ENCODE data around the gene TIGD3.
"Not testable (repeated sequence)": the region's sequence is repeated elsewhere in the genome, so short reads cannot be mapped to it uniquely, and the experiment has no call there.

TIGD3 gene

DNA sequence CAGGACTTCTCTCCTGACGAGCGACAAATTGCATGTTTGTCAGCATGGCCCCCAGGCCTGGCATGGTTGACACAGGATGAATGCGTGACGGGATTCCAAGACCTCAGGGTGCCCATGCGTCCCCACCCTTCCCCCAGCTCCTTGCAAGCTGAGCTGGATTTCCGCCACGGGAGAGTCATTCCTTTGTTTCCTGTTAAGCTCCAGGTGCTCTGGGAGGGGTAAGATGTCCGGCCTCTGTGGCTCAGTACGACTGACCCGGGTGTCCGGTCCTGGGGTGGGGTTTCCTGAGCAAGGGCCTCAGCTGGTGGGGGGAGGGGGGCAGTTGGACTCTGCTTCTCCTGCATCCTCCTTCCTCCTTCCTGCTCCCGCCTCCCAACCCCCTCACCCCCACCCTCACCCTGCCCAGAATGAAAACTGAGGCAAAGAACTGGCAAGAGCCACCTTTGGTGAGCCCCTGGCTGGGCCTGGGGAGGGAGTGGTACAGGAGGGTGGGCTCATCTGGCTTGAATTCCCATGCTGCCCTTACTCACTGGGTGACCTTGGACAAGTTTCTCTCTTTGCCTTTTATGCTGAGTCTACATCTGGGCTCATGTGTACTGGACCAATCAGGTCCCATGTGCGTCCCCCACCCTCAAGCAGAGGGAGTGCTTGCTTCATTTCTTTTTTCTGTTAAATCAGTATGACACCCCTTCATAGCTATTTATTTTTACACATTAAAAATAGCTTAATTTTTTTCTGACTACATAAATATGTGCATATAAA, 37.3 kb upstream of the TIGD3 start:
- H3K27ac Mint-ChIP-seq: no peak overlapping the region
- H3K4me1 Mint-ChIP-seq (ENCODE audit: low read depth): peaks cover 3% of the 10 kb centered on the region
- no peaks in the 10 kb centered on the region for H3K36me3 Mint-ChIP-seq (ENCODE audit: low read depth)
- peaks cover 14% of the 10 kb centered on the region for H3K27me3 Mint-ChIP-seq (ENCODE audit: low read depth)
- no peaks in the 10 kb centered on the region for H3K9me3 Mint-ChIP-seq
- no peak overlapping the region for H3K4me3 Mint-ChIP-seq

DNA sequence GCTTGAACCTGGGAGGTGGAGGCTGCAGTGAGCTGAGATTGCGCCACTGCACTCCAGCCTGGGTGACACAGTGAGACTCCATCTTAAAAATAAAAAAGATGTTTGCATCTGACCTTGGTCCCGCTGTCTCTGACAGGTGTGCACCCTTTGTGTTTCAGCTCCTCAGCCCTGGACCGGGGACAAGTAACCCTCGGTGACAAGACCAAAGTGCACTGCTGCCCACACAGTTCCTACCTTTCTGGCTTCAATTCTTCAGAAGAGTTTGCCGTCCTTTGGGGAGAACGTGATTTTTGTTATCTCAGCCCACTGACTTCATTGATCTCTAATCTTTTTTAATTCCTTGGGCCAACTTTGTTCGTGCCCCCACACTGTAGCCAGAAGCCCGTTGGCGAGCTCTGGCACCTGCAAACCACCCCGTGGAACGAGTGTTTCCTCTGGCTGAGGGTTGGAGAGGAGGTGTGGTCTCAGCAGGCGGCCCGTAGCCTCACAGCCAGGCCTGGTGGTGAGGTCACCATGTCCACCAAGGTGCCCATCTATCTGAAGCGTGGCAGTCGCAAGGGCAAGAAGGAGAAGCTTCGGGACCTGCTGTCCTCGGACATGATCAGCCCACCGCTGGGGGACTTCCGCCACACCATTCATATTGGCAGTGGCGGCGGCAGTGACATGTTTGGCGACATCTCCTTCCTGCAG, 34.0 kb upstream of the TIGD3 start:
- H3K27ac Mint-ChIP-seq: no peak overlapping the region
- no peaks in the 10 kb centered on the region for H3K9me3 Mint-ChIP-seq
- peaks cover 3% of the 10 kb centered on the region for H3K27me3 Mint-ChIP-seq (ENCODE audit: low read depth)
- no peaks in the 10 kb centered on the region for H3K36me3 Mint-ChIP-seq (ENCODE audit: low read depth)
- H3K4me3 Mint-ChIP-seq: no peak overlapping the region
- H3K4me1 Mint-ChIP-seq (ENCODE audit: low read depth): peaks cover 3% of the 10 kb centered on the region

DNA sequence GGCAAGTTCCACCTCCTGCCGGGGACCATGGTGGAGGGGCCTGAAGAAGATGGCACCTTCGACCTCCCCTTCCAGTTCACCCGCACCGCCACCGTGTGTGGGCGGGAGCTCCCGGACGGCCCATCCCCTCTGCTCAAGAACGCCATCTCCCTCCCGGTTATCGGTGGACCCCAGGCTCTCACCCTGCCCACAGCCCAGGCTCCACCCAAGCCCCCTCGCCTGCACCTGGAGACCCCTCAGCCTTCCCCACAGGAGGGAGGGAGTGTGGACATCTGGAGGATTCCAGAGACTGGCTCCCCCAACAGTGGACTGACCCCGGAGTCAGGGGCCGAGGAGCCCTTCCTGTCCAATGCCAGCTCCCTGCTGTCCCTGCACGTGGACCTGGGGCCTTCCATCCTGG, 33.5 kb upstream of the TIGD3 start:
- no peak overlapping the region for H3K4me3 Mint-ChIP-seq
- no peaks in the 10 kb centered on the region for H3K36me3 Mint-ChIP-seq (ENCODE audit: low read depth)
- no peak overlapping the region for H3K27ac Mint-ChIP-seq
- H3K9me3 Mint-ChIP-seq: no peaks in the 10 kb centered on the region
- H3K27me3 Mint-ChIP-seq (ENCODE audit: low read depth): no peaks in the 10 kb centered on the region
- no peaks in the 10 kb centered on the region for H3K4me1 Mint-ChIP-seq (ENCODE audit: low read depth)

DNA sequence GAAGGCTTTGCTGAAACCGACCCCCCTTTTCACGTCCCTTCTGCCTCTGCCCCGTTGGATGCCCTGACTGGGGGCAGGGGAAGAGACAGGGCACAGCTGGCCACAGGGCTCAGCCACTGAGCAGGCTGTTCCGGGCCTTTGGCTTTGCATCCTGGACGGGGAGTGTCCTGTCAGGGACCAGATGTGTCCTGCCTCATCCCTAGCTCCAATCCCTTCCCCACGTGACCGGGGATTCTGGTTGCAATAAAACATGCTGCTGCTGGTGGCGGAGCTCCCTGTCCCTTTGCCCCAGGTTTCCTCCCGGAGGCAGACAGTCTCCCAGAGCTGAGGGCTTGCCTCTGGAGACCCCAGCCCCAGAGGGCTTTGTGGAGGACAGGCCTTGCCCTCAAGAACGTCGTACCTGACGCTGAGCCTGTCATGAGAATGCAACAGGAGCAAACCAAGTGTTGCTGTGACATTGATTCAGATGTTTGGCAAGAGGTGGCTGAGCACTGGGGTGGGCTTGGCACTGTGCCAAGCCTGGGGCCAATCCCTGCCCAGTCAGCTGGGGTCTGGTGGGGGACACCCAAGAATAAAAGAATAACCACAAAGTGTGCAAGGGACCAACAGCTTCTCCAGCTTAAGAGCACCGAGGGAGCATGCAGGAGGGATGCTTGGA, 32.6 kb upstream of the TIGD3 start:
- no peaks in the 10 kb centered on the region for H3K36me3 Mint-ChIP-seq (ENCODE audit: low read depth)
- H3K9me3 Mint-ChIP-seq: no peaks in the 10 kb centered on the region
- no peaks in the 10 kb centered on the region for H3K4me1 Mint-ChIP-seq (ENCODE audit: low read depth)
- H3K4me3 Mint-ChIP-seq: no peak overlapping the region
- no peaks in the 10 kb centered on the region for H3K27me3 Mint-ChIP-seq (ENCODE audit: low read depth)
- H3K27ac Mint-ChIP-seq: no peak overlapping the region

DNA sequence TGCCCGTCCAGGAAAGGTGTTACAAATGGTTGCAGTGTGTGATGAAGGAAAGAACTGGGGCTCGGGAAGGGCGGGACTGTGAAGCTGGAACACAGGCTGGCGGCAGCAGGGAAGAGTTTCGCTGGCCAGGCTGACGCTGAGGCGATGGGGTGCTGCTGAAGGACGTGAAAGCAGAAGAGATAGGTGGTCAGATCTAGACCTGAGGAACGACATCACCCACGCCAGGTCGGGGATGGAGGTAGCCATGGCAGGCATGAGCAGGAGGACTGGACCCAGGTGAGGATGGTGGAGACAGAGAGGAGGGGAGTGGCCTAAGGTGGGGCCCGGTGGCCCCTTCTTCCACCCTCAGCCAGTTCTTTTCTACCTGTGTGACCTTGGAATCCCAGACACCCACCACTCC, 30.7 kb upstream of the TIGD3 start:
- no peak overlapping the region for H3K4me3 Mint-ChIP-seq

DNA sequence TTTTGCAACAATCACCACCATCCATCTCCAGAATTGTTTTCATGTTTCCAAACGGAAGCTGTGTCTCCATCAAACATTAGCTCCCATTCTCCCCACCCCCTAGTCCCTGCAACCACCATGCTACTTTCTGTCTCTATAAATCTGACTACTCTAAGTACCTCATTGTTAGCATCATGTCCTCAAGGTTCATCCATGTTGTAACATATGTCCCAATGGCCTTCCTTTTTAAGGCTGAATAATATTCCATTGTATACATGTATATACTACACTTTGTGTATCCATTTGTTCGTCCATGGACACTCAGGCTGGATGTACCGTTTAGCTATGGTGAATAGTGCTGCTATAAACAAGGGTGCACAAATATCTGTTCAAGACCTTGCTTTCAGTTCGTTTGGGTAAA, 29.1 kb upstream of the TIGD3 start:
- H3K4me3 Mint-ChIP-seq: no peak overlapping the region
- H3K27ac Mint-ChIP-seq: no peak overlapping the region
- no peaks in the 10 kb centered on the region for H3K36me3 Mint-ChIP-seq (ENCODE audit: low read depth)
- H3K27me3 Mint-ChIP-seq (ENCODE audit: low read depth): peaks cover 3% of the 10 kb centered on the region
- peaks cover 5% of the 10 kb centered on the region for H3K4me1 Mint-ChIP-seq (ENCODE audit: low read depth)
- no peaks in the 10 kb centered on the region for H3K9me3 Mint-ChIP-seq

More for the DNA sequence above, 30.7 kb upstream of the TIGD3 start:
- Mint-ChIP-seq H3K4me1 (ENCODE audit: low read depth) (no peaks in the 10 kb centered on the region), H3K27ac (no peak overlapping the region), H3K36me3 (ENCODE audit: low read depth) (no peaks in the 10 kb centered on the region), H3K27me3 (ENCODE audit: low read depth) (peaks cover 3% of the 10 kb centered on the region), H3K9me3 (no peaks in the 10 kb centered on the region)

DNA sequence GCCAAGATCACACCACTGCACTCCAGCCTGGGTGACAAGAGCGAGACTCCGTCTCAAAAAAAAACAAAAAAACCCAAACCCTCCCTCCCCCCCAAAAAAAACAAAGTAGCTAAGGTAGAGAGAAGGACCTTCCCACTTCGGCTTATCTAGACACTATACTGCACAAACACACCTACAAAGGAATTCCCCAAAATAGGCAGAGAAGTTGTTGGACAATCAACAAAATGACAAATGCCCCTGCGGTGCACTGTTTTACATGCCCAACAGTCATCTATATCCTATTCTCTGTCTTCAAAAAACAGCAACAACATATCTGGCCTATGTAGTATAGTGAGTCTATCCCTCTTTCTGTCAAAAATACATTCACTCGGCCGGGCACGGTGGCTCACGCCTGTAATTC, 27.5 kb upstream of the TIGD3 start:
- H3K27ac Mint-ChIP-seq: no peak overlapping the region
- H3K4me1 Mint-ChIP-seq (ENCODE audit: low read depth): peaks cover 5% of the 10 kb centered on the region
- H3K36me3 Mint-ChIP-seq (ENCODE audit: low read depth): no peaks in the 10 kb centered on the region
- no peaks in the 10 kb centered on the region for H3K9me3 Mint-ChIP-seq
- H3K27me3 Mint-ChIP-seq (ENCODE audit: low read depth): peaks cover 3% of the 10 kb centered on the region
- H3K4me3 Mint-ChIP-seq: no peak overlapping the region

DNA sequence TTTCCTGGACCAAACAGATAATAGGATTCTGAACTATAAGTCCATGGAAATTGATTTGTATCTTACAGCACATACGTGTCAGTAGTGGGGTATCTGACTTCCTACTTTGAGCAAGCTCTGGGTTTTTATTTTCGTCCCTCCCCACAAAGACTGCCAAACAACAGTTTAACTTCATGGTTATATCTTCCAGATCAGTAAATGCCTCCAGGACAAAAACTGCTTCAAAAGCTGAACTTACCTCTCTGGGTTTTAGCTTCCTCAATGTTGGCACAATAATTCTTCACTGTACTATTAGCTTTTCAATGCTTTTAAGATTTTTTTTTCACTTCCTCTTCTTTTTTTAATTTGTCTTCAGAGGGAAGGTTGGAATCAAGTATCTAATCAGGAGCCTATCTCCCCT, 25.1 kb upstream of the TIGD3 start:
- peaks cover 3% of the 10 kb centered on the region for H3K27me3 Mint-ChIP-seq (ENCODE audit: low read depth)
- no peak overlapping the region for H3K4me3 Mint-ChIP-seq
- no peak overlapping the region for H3K27ac Mint-ChIP-seq
- H3K9me3 Mint-ChIP-seq: no peaks in the 10 kb centered on the region
- H3K4me1 Mint-ChIP-seq (ENCODE audit: low read depth): peaks cover 7% of the 10 kb centered on the region
- H3K36me3 Mint-ChIP-seq (ENCODE audit: low read depth): peaks cover 1% of the 10 kb centered on the region

DNA sequence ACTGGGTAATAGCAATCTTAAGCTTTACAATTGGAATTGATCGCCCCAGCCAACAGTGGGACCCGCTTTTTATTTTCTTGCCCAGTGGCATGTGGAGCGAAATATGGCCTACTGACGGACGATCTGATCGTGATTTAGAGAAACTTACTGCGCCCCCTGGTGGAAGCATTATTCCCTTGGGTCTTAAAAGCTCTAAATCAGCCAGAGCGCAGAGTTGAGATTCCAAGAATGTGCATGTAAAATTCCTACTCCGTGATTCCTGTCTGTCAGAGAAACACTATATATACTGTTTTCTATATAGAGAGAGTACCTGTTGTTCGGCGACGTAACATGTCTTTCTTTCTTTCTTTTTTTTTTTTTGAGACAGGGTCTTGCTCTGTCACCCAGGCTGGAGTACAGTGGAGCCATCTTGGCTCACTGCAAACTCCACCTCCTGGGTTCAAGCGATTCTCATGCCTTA, 24.6 kb upstream of the TIGD3 start:
- Mint-ChIP-seq H3K4me1 (ENCODE audit: low read depth) (peaks cover 9% of the 10 kb centered on the region), H3K4me3 (no peak overlapping the region), H3K9me3 (no peaks in the 10 kb centered on the region), H3K36me3 (ENCODE audit: low read depth) (peaks cover 1% of the 10 kb centered on the region), H3K27me3 (ENCODE audit: low read depth) (peaks cover 3% of the 10 kb centered on the region), H3K27ac (no peak overlapping the region)

DNA sequence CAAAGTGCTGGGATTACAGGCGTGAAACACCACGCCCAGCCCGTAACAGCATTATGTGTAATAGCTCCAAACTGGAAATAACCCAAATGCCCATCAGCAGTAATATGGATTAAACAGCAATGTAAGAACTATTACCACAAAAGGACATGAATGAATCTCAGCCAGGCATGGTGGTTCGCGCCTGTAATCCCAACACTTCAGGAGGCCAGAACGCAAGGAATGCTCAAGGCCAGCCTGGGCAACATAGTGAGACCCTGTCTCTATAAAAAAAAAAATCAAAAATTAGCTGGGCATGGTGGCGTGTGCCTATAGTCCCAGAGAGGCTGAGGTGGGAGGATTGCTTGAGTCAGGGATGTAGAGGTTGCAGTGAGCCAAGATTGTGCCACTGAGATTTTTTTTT, 24.0 kb upstream of the TIGD3 start:
- H3K27ac Mint-ChIP-seq: no peak overlapping the region
- no peak overlapping the region for H3K4me3 Mint-ChIP-seq
- H3K36me3 Mint-ChIP-seq (ENCODE audit: low read depth): peaks cover 3% of the 10 kb centered on the region
- peaks cover 3% of the 10 kb centered on the region for H3K27me3 Mint-ChIP-seq (ENCODE audit: low read depth)
- peaks cover 15% of the 10 kb centered on the region for H3K4me1 Mint-ChIP-seq (ENCODE audit: low read depth)
- no peaks in the 10 kb centered on the region for H3K9me3 Mint-ChIP-seq

DNA sequence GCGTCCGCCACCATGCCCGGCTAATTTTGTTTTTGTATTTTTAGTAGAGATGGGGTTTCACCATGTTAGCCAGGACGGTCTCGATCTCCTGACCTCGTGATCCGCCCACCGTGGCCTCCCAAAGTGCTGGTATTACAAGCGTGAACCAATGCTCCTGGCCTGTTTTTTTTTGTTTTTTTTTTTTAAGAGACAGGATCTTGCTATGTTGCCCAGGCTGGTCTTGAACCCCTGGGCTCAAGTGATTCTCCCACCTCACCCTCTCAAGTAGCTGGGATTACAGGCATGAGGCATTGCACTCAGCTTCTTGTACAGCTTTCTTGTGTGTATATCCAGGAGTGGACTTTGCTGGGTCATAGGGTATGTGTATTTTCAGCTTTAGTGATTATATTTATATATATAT, 22.0 kb upstream of the TIGD3 start:
- H3K9me3 Mint-ChIP-seq; H3K4me3 Mint-ChIP-seq; H3K27ac Mint-ChIP-seq; H3K36me3 Mint-ChIP-seq (ENCODE audit: low read depth); H3K27me3 Mint-ChIP-seq (ENCODE audit: low read depth): not testable (repeated sequence)
- H3K4me1 Mint-ChIP-seq (ENCODE audit: low read depth): peaks cover 16% of the 10 kb centered on the region

DNA sequence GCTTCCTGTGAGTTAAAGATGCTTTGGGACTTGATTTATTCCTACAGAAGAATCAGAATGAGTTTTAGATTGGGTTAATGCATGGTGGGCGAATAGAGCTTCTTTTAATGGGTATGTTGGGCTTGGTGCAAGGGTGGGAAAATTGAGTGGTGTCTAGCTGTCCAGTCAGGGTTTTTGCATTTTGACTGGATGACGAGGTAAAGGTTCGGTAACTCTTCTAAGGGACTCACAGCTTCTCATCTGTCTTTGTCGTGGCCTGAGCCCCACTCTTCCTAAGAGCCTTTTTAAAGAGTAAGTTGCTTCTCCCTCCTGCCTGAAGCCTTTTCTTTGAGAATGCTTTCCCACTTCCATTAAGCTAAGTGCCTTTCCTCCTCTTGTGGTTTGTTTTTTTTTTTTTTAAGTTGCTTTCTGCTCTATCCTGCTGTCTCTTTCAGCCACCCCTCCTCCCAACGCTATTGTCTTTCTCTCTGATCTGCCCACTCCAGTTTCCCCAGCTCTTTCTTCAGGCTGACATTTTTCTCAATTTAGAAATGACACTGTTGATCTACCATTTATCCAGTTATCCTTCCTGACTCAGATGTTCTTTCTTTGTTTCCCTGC, 19.8 kb upstream of the TIGD3 start:
- H3K4me3 Mint-ChIP-seq: peak overlapping the region; percentile 84
- no peaks in the 10 kb centered on the region for H3K9me3 Mint-ChIP-seq
- H3K36me3 Mint-ChIP-seq (ENCODE audit: low read depth): peaks cover 10% of the 10 kb centered on the region
- H3K4me1 Mint-ChIP-seq (ENCODE audit: low read depth): peaks cover 24% of the 10 kb centered on the region
- peak overlapping the region; percentile 70 for H3K27ac Mint-ChIP-seq
- no peaks in the 10 kb centered on the region for H3K27me3 Mint-ChIP-seq (ENCODE audit: low read depth)

DNA sequence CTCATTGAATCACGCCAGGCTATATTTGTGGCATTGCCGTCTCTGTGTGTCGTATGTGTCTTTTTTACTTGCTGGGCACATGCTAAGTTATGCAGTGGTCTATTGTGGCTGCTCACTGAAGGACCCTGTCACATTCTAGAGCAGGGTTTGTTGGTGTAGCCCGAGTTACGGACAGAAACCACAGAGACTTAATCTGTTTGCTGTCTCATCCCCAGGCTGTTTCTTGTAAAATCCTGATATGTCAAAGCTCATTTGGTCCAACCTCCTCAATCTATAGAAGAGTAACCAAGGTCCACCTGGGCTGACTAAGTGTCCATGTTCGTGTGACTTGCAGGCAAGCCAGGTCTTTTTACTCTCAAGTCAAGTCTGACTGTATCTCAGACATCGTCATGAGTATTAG, 15.9 kb upstream of the TIGD3 start:
- peaks cover 33% of the 10 kb centered on the region for H3K36me3 Mint-ChIP-seq (ENCODE audit: low read depth)
- no peak overlapping the region for H3K27ac Mint-ChIP-seq
- H3K9me3 Mint-ChIP-seq: no peaks in the 10 kb centered on the region
- H3K27me3 Mint-ChIP-seq (ENCODE audit: low read depth): no peaks in the 10 kb centered on the region
- H3K4me3 Mint-ChIP-seq: no peak overlapping the region
- peaks cover 24% of the 10 kb centered on the region for H3K4me1 Mint-ChIP-seq (ENCODE audit: low read depth)

DNA sequence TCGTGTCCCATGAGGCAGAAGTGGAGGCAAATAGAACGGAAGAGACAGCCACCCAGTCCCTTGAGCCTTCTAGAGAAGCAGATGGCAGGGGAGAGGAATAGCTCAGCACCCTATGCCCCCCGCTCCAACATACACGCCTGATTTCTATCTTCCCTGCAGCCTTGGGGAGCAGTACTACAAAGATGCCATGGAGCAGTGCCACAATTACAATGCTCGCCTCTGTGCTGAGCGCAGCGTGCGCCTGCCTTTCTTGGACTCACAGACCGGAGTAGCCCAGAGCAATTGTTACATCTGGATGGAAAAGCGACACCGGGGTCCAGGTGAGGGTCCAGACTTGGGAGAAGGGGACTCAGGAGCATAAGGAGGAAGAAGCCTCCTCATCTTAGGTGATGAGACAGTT, 14.3 kb upstream of the TIGD3 start:
- peaks cover 21% of the 10 kb centered on the region for H3K4me1 Mint-ChIP-seq (ENCODE audit: low read depth)
- no peaks in the 10 kb centered on the region for H3K27me3 Mint-ChIP-seq (ENCODE audit: low read depth)
- peaks cover 43% of the 10 kb centered on the region for H3K36me3 Mint-ChIP-seq (ENCODE audit: low read depth)
- no peaks in the 10 kb centered on the region for H3K9me3 Mint-ChIP-seq
- no peak overlapping the region for H3K27ac Mint-ChIP-seq
- H3K4me3 Mint-ChIP-seq: no peak overlapping the region

DNA sequence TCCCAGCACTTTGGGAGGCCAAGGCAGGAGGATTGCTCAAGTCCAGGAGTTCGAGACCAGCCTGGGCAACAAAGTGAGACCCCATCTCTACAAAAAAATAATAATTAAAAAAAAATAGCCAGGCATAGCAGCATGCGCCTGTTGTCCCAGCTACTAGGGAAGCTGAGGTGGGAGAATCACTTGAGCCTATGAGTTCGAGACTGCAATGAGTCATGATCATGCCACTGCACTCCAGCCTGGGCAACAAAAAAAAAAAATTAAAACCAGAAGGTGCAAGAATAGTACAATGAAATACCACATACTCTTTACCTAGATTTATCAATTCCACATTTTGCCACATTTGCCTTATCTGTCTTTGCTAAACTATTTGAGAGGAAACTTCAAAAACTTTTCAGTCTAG, 12.7 kb upstream of the TIGD3 start:
- Mint-ChIP-seq H3K36me3 (ENCODE audit: low read depth) (peaks cover 53% of the 10 kb centered on the region), H3K27me3 (ENCODE audit: low read depth) (no peaks in the 10 kb centered on the region), H3K4me1 (ENCODE audit: low read depth) (peaks cover 17% of the 10 kb centered on the region), H3K4me3 (no peak overlapping the region), H3K9me3 (no peaks in the 10 kb centered on the region), H3K27ac (no peak overlapping the region)

Data from T-helper 1 cell treated with Interleukin-12 subunit alpha and Interleukin-12 subunit beta and Interleukin-4 antibody, amounts not matched to agents 30 μg/mL and 1 μg/mL, for 36 hours (primary cell).